Left hindlimb (tissue), 1 donor: ENCODE measurements around the gene FAM53C.
"Not testable (repeated sequence)": the region's sequence is repeated elsewhere in the genome, so short reads cannot be mapped to it uniquely, and the experiment has no call there.

Source experiments
- DNase-seq: peaks from one replicate; pipeline ENCODE4 v3.0.0-alpha.2; 2018

FAM53C gene

DNA sequence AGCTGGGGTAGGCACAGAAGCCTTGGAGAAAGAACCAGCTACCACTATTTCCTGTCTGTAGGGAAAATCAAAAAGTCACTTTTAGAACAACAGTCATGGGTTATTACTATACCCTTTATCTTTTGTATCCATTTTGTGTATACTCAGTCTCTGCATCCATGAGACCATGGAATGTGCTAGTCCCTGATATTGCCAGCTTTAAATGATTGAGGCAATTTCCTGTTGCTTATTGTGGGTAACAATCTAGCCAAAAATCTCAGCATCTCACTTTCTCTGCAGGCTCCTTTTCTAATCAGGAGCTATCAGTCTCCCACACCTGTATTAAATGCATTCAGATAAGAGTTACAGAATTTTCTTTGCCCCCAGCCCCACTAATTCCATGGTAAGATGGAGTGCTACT lies 13.5 kb downstream of the FAM53C start:
- no peak for DNase-seq

DNA sequence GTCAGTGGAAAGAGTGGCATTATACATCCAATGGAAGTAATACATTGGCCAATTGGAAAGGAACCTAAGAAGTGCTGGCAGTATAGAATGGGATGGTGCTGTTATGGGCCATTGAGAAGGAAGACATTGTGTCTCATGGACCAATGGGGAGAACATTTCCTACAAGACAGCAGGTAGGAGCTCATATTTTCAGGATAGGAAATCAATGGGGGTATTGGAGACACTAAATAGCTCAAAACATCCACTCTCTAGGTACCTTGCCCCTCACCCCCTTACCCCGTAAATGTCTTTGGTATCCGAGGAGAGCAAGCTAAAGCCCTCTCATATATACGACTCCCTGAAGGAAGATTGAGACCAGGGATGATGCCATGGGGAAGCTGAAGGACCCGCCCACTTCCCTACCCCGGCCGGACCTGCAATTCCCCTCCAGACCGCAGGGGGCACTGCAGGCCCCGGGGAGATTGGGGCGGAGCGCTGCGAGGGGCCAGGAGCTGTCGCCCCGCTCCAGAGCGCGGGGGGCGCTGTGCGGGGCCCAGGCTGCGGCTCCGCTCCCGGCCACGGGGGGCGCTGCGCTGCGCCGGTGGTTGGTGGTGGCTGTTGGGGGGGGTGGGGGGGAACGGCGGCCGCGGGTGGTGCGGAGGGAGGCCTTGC lies 14.1 kb downstream of the FAM53C start, which contains the start of gene KDM3B:
Gene KDM3B (plus strand): TSS at position 615 of the 651 bp plus-strand sequence. CDS start 111 bp downstream, outside the sequence.
- DNase-seq: peak; percentile 94

DNA sequence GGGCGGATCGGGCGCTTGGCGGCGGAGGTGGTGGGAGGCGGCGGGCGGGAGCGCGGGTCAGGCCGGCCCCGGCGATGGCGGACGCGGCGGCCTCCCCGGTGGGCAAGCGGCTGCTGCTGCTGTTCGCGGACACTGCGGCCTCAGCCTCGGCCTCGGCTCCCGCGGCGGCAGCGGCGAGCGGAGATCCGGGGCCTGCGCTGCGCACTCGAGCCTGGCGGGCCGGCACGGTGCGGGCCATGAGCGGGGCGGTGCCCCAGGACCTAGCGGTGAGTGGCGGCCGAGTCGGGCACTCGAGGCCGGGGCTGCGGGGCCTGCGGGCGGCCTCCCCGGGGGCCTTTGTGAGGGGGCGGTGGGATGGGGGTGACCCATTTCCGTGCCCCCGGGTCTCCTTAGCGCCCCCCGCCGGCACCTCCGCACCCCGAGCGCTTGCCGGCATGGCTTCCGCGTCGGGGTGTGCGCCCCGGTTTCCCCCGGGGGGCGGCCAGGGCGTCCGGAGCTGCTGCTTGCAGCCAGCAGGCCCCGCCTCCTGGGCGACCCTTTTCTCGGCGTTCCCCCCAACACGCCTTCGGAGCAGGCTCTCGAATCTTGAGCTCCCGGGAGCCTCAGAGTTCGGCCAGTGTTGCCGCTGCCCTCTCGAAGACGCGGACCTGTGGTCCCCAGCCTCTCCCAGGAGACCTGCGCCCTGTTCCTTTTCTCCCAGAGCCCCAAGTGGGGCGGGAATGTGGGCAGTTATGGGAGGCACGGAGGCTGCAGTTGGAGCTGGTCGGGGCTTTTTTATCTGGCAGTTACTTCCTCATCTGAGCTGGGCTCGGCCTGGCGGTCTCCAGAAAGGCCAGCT lies 14.9 kb downstream of the FAM53C start:
- peak; percentile 82 for DNase-seq

DNA sequence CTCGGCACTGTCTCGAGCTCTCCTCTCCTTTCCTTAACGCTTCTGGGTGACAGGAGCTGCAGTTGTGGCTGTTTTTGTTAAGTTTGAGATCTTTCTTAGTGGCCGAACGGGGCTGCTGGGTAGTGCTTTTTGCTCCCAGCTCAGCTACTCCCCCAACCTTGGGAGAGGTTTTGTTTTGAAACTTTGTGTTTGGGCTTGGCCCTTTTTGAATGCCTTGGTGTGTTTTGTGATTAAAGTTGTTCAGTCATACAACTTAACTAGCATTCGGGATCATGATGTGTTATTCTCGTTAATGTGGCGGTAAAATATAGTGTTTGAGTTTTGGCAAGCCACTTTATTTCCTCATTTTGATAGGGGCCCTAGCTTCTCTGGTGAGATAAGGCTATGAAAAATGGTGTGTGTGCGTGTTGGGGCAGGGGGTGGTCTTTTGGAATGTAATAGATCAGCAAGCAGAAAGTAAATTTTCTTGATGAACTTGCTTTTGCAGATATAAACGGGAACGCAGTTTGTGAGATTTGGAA lies 15.6 kb downstream of the FAM53C start:
- no peak for DNase-seq

DNA sequence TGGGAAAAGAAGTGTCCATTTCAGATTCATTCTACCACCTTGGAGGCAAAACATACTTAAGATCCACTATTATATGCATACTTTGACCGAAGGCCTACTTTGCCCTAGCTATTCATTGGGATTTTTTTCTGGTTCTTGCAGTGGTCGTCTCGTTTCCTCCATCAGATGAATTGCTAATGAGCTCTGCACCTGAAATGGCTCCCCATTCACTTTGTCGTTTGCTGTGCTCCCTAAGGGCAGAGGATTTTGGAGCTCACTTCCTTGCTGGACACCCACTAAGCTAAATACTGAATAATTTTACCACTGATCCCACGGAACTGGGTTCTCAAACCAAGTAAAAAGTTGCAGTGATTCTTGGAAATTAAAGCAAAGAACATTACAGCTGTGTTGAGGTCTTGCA lies 16.3 kb downstream of the FAM53C start:
- DNase-seq: no peak

DNA sequence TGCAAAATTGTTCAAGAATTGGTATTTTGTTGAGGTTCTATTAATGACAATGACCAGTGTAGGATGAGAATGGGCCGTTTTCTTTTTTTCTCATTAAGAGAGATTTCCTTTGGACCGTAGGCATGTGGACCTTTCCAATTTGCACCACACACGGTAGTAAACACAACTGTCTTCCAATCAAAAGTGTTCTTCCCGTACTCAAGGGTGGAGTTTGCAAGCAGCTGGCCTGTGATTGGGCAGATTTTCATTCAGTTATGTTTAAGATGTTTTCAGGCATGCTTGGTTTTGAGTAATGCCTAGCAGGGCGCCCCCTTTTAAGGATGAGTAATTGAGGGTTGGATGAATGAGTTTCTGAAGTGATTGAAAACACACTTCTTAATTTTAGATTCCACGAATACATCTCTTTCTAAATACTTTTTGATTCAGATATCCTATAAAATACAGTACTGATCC lies 16.9 kb downstream of the FAM53C start:
- no peak for DNase-seq

DNA sequence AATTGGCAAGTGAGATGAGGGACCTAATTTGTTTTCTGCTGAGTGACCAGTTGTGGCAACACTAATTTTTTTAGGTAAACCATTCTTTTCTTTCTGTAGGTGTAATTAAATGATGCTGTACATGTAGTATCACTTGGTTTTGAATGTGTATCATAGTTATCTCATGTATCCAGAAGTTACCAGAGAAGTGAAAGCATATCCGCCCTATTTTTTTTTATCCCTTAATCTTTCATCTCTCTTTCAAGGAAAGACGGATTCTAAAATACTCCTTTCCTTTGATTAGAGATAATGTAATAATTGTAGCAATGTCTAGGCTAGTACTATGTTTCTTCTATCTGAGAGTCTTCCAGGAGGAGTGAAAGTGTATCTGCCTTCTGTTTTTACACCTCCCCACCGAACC lies 21.6 kb downstream of the FAM53C start:
- DNase-seq: no peak

DNA sequence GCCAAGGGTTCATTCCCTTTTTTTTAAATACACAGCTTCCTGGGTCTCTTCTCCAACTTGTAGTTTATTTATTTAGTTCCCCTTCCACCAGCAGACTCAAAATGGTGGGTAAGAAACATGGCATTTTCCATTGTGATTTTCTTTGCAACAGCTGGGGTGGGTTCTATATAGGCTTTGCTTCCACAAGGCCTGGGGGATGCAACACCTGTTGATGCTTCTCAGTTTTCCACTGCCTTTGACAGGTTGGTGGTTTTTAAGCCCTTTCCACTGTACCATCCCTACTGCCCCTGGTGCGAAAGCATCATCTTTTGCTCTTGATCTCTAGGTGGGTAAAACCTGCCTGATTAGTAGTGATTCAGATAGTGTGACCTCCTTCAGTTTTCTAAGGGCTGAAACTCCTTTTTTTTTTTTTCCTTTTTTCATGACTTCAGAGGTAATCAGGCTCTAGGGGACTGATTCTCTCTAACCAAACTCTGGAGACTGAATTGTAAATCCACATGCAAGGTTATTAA lies 22.9 kb downstream of the FAM53C start:
- DNase-seq: no peak

DNA sequence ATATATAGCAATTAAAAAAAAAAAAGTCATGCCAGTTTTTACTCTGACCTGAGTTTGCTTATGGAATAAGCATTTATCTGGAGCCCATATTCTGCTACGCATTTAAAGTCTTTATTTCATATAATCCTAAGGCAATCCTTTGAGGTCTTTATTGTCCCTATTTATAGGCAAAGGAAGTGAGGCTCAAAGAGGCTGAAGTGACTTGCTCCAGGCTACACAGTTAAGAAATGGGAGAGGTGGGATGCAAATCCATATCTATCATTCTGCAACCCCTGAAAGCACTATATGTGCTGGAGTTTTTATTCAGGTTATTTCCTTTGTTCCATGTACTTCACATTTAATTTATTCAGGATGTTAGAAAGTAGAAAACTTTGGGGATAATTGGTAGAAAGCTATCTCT lies 26.5 kb downstream of the FAM53C start:
- no peak for DNase-seq

DNA sequence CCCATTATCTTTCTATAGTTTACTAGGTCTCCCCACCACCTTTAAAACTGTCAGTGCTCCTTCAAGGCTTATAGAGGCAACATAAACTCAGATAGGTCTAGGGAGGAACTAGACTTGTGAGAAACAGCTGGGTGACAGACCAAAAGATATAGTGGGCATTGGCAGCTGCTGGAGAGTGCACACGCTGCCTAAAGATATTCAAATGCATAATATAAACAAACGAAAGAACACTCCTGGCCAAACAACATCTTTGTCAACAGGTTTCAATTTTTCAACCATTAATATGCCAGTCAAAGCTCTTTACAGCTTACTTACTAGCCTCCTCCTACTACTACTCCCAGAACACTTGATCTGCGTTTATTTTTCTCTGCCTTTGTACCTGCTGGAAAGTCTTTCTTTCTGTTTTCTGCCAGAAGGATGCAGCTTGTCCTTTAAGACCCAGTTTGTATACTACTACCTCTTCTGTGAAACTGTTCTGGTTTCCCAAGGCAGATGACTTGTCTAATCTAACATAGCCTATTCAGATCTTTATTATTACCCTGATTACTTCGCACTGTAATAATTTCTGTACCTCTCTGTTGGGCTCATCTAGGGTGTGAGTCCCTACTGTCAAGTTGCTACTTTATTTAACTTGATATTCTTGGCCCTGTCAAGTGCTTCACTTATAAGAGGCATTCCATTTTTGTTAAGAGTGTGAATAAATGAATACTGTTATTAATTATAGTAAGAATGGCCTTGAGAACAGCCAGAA lies 28.7 kb downstream of the FAM53C start:
- DNase-seq: no peak

DNA sequence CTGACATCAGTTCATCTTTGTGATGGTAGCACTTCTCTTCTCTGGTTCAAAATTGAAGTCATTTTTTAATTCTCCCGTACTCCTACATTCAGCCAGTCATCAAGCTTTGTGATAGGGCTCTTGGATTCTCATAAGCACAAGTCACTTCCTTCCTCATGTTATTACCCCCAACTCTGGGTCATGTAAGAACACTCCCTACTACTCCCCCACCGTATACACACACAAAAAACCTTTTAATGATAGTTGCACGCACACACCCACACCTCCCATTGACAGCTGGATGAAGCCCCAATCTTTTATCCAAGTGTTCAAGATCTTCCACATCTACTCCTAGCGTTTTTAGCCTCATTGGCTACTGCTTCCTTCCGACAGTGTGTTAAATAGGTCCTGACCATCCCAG lies 31.2 kb downstream of the FAM53C start:
- no peak for DNase-seq

DNA sequence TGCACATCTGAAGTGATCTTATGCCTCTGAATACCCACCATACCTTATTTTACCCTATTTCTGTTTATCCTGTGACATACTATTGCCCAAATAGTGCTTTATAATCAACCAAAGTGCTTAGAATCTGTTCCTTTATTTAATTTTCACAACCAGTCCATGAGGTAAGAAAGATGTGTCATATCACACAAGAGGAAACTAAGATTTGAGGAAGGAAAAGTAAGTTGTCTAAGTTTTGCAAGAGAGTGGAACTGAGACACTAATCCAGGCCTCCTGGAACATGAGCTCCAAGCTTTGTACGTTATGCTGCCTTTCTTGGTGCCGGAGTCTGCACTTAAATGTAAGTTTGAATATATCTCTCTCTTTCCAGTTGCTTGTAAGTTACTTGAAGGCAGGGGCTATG lies 31.6 kb downstream of the FAM53C start:
- DNase-seq: no peak

DNA sequence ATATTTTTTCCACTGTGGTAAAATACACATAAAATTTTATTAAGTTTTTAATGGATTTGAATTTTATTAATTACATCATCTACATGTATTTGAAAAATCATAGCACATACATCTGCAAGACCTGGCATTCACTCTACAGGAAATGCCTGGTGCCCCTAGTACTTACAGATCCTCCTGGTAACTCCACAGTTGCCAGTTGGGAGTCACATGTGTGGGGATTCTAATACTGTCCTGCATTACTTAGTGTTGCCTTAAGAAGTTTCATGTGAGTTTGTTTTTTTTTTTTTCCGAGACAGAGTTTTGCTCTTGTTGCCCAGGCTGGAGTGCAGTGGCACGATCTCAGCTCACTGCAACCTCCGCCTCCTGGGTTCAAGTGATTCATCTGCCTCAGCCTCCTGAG lies 32.5 kb downstream of the FAM53C start:
- no peak for DNase-seq

DNA sequence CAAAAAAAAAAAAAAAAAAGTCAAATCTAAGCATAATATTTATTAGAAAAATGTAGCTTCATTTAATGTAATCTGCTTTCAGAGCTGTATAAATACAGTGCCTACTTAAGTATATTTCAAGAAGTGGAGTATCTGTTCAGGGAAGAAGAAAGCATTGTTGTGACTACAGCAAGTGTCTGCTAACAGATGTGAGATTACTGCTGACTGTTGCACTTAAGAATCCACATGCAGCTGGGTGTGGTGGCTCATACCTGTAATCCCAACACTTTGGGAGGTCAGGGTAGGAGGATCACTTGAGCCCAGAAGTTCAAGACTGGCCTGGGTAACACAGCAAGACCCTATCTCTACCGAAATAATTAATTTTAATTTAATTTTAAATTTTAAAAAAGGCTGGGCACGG lies 33.4 kb downstream of the FAM53C start:
- DNase-seq: no peak

DNA sequence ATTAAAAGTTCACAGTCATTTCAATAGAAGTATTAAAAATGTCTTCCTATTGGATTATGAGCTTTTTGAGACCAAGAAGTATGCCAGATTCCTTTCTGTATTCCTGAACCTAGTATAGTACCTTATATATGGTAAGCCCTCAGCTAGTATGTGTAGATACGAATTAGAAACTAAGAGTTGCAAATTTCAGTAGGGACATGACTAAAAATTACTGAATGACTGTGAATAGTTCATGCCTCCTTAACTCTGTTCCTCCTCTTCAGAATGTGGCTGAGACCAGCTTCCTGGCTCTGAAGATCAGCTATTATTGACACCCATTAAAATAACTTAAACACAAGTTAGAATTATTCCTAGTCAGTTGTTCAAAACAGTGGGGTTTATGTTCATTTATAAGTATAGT lies 34.2 kb downstream of the FAM53C start:
- no peak for DNase-seq

DNA sequence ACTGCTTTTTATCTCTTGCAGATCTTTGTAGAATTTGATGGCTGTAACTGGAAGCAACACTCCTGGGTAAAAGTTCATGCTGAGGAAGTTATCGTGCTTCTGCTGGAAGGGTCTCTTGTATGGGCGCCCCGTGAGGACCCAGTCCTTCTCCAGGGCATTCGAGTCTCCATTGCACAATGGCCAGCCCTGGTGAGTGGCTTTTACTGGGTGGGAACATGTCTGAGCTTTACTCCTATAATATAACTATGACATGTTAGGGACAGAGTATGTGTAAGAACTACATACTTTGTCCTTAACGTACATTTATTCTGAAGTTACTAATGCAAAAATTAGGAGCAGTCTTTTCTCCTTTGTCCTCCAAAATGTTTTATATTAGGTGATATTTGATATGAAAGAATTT lies 34.6 kb downstream of the FAM53C start:
- DNase-seq: no peak

DNA sequence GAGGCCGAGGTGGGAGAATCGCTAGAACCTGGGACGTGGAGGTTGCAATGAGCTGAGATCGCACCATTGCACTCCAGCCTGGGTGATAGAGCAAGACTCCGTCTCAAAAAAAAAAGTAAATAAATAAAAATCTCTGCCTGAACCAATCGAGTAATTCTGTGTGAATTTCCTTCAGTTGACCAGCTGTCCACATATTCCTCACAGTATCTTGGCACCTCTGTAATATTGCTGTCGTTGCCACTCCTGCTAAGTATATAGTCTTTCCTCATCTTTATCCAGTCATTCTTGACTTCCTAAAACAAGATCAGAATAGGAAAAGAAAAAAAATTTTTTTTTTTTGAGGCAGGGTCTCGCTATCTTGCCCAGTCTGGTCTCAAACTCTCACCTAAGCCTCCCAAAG lies 44.3 kb downstream of the FAM53C start:
- DNase-seq: no peak

DNA sequence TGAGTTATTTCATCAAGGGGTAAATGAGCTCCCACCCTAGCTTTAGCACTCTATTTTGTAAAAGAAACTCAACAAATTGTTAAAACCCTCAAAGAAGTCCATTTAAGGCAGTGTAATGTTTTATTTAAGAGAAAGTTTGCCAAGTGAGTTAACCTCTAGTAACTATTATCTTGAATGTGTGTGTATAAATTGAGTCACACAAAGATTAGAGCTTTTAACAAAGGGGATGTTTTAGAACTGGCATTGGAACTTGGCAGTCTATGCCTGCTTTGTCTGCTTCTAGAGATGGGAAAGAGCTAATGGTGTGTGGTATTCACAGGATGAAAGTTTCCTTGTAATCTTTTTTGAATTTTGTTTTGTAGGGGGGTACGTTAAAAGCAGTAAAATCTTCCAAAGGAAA lies 47.6 kb downstream of the FAM53C start:
- DNase-seq: no peak

DNA sequence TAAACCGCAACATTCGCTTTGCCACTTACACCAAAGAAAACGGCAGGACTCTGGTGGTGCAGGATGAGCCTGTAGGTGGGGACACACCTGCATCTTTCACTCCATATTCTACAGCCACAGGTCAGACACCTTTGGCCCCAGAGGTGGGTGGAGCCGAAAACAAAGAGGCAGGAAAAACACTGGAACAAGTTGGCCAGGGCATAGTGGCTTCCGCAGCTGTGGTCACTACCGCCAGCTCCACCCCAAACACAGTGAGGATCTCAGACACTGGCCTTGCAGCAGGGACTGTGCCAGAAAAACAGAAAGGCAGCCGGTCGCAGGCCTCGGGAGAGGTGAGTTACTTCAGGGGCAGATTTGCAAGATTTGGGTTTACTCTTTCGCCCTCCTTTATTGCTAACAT lies 48.2 kb downstream of the FAM53C start:
- DNase-seq: no peak

DNA sequence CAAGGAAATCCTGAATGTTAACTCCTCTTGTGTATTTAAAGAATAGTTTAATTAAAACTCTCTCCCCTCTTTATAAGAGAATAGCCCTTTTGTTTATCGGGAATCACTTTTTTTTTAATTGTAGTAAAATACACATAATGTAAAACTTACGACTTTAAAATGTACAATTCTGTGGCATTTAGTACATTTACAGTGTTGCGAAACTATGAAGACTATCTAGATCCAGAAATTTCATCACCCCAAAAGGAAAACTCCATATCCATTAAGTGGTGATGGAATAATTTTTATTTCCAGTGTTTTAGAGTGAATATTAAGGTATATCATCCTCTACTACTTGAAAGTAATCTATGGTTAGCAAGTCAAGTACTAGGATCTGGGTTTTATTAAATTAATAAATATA lies 51.3 kb downstream of the FAM53C start:
- DNase-seq: no peak

DNA sequence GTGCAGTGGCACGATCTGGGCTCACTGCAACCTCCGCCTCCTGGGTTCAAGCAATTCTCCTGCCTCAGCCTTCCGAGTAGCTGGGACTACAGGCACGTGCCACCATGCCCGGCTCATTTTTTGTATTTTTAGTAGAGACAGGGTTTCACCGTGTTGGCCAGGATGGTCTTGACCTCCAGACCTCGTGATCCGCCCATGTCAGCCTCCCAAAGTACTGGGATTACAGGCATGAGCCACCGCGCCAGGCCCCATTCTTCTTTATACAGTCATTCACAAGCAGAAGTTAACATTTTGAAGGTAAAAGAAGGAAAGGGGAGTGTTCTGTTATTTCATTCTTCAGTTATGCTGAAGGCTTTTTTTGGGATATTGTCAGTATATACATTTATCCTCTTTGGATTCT lies 51.8 kb downstream of the FAM53C start:
- not testable (repeated sequence) for DNase-seq

DNA sequence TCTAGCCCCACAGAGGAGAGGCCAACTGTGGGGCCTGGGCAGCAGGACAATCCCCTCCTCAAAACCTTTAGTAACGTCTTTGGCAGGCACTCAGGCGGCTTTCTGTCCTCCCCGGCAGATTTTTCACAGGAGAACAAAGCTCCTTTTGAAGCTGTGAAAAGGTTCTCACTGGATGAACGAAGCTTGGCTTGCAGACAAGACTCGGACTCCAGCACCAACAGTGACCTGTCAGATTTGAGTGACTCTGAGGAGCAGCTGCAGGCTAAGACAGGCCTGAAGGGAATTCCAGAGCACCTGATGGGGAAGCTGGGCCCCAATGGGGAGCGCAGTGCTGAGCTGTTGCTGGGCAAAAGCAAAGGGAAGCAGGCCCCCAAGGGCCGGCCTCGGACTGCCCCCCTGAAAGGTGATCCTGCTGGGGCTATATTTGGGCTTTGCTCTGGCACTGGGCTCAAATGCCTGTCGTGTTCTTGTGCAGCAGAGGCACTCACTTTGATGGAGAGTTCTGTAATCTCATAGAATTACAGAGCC lies 53.9 kb downstream of the FAM53C start:
- peak; percentile 56 for DNase-seq
